Gastrocnemius medialis (tissue), 4 donors: ENCODE measurements around the gene USP14.
"Not testable (repeated sequence)": the region's sequence is repeated elsewhere in the genome, so short reads cannot be mapped to it uniquely, and the experiment has no call there.

ENCODE experiments used
- CTCF ChIP-seq, 5 experiments: fragments of 450-650 bp in 3 of 5; fragments of 200-600 bp in 2 of 5; sonication (generic) in 2 of 5; IDR thresholded peaks in 4 of 5; conservative IDR thresholded peaks in 1 of 5; 1 replicate in 4 of 5; 2 replicates in 1 of 5; pipeline ENCODE4 v1.5.1; 2016 to 2019; ENCODE audit warnings: antibody characterized with exemption in 5 of 5, mild to moderate bottlenecking in 3 of 5, moderate library complexity in 3 of 5
- POLR2A ChIP-seq, 2 donors: fragments of 450-650 bp; IDR thresholded peaks; one replicate each; pipeline ENCODE4 v1.6.1; 2017; ENCODE audit warnings: antibody characterized with exemption in 2 of 2, mild to moderate bottlenecking in 2 of 2, moderate library complexity in 2 of 2

- not testable (repeated sequence) for TF ChIP-seq CTCF (IDR thresholded peaks at IDR 0.05 in 4 of 5, conservative IDR thresholded peaks at IDR 0.05 in 1 of 5); POLR2A (IDR thresholded peaks at IDR 0.05)
These were observed 47.8 kb upstream of the USP14 start for GRCh38 chr18:110351-111201.
